HepG2 (cell line): ENCODE measurements around the gene PIGO. TPM values are rescaled to one million over a fixed set of nuclear protein-coding genes. Genes with fewer than 3 reads are reported as not detected.

Experiments used
- ARID3A ChIP-seq: IDR thresholded peaks from 2 replicates; pipeline ENCODE4 v1.6.1; 2012; ENCODE audit warnings: low read depth, low read length, improper control_type of control experiment
- ASH2L ChIP-seq: fragments of 300-600, 200-600 bp; sonication (generic); IDR thresholded peaks from 2 replicates; pipeline ENCODE4 v1.7.0; 2017; ENCODE audit warnings: low read depth, mild to moderate bottlenecking, moderate library complexity, mixed read lengths, low read length; ENCODE audit not compliant: insufficient read length
- CEBPG ChIP-seq: IDR thresholded peaks from 2 replicates; pipeline ENCODE4 v1.6.1; 2016
- CSRNP2 ChIP-seq: sonication (generic); formaldehyde crosslinking; conservative IDR thresholded peaks from 2 replicates; pipeline ENCODE4 v1.8.0; 2022; ENCODE audit warnings: low read depth, missing genetic modification reagents
- GABPB1 ChIP-seq: IDR thresholded peaks from 2 replicates; pipeline ENCODE4 v1.6.1; 2016; ENCODE audit warnings: mild to moderate bottlenecking, missing genetic modification reagents, moderate library complexity, missing compliant biosample characterization
- JUN ChIP-seq: sonication (generic); formaldehyde crosslinking; IDR thresholded peaks from 2 replicates; pipeline ENCODE4 v1.4.0; 2020; ENCODE audit warnings: mild to moderate bottlenecking, missing genetic modification reagents
- RCOR2 ChIP-seq: IDR thresholded peaks from 2 replicates; pipeline ENCODE4 v1.6.1; 2016; ENCODE audit warnings: missing biosample characterization, missing genetic modification reagents
- RELA ChIP-seq: sonication (generic); formaldehyde crosslinking; IDR thresholded peaks from 2 replicates; pipeline ENCODE4 v1.4.0; 2020; ENCODE audit warnings: missing genetic modification reagents
- TFAP4 ChIP-seq: sonication (generic); IDR thresholded peaks from 2 replicates; pipeline ENCODE4 v1.6.1; 2016; ENCODE audit warnings: low read depth, borderline replicate concordance
- TFDP2 ChIP-seq: sonication (generic); formaldehyde crosslinking; IDR thresholded peaks from 2 replicates; pipeline ENCODE4 v1.4.0; 2020; ENCODE audit warnings: missing genetic modification reagents
- ZNF34 ChIP-seq: sonication (generic); formaldehyde crosslinking; IDR thresholded peaks from 2 replicates; pipeline ENCODE4 v1.4.0; 2020; ENCODE audit warnings: mild to moderate bottlenecking, missing genetic modification reagents, borderline replicate concordance
- polyA plus RNA-seq, 8 experiments: library from polyadenylated mRNA; depleted of rRNA in 3 of 8; stranded (reverse) in 7 of 8; unstranded in 1 of 8; fragments of >200 nt; fragmentation: Illumina TruSeq in 4 of 8; extraction: Trizol in 4 of 8; gene quantifications; 2 replicates each; pipeline versions ENCODE4 v1.2.1 to v1.2.3, GENCODE V29; 2011 to 2016; ENCODE audit warnings: low read depth in 4 of 8, missing spikeins in 1 of 8, mixed read lengths in 1 of 8; ENCODE audit not compliant: insufficient read depth in 1 of 8
- total RNA-seq, 5 experiments: library from RNA; depleted of rRNA; stranded (reverse); fragments of >200 nt; fragmentation: Illumina TruSeq; extraction: Trizol; gene quantifications; 2 replicates each; pipeline ENCODE4 v1.2.3, GENCODE V29; 2016; ENCODE audit warnings: low read depth in 1 of 5
- TF ChIP-seq, protein P1 (sequence below): sonication (generic); formaldehyde crosslinking; IDR thresholded peaks from 2 replicates; pipeline ENCODE4 v1.4.0; 2020; ENCODE audit warnings: low read depth, mild to moderate bottlenecking, missing genetic modification reagents
- TF ChIP-seq, protein P2 (sequence below): sonication (generic); formaldehyde crosslinking; conservative IDR thresholded peaks from 2 replicates; pipeline ENCODE4 v1.4.0; 2020; ENCODE audit warnings: mild to moderate bottlenecking, missing genetic modification reagents, moderate library complexity

The PIGO gene
- total and polyA plus RNA-seq, 2 of the 13 experiments (the other 11 are each of a cell fraction or from before 2014, with no cell fraction given) = 20.5 to 26.2 TPM

DNA sequence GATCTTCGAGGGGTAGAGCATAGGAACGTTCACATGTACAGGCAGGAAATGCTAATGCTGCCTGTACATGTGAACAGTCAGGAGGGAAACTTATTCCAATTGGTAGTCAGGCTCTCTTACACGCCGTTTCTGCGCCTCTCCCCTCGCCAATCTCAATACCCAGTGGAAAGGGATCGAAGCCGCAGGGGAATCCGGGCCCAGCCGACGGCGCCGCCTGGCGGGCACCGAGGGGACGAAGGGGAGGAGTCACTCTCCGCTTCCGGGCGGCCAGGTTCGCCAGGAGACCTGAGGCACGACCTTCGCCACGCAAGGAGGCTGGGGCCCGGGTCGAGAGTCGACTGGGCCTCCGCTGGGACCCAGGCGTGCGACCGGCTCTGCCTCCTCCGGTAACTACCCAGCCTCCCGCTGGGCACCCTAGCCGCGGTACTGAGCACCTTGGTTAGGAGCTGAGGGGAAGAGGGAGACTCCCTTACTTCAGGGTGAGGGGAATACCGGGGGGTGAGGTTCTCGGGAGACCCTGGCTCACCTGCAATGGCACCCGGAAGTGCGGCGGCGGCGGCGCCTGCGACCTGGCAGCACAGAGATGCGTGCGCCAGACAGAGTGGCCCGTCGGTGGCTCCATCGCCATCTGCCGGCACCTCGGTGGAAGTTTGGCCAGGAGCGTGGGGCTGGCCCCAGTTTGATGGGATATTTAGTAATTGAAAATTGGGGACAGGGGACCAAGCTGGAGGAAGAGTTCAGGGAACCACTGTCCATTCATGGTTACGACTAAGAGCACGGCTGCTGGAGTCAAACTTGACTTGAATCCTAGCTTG, at the start of gene PIGO (continued):
- TF ChIP-seq TFAP4 (peak; percentile 66; the same call in 1 of the 2 replicates), TFDP2 (CRISPR knock-in tag) (peak; percentile 69), ZNF34 (CRISPR knock-in tag) (peak; percentile 96), ASH2L (peak; percentile 97), RELA (CRISPR knock-in tag) (peak; percentile 79; the same call in 1 of the 2 replicates), CSRNP2 (CRISPR knock-in tag) (no peak), ARID3A (no peak), RCOR2 (CRISPR knock-in tag) (no peak), CEBPG (CRISPR knock-in tag) (no peak), GABPB1 (CRISPR knock-in tag) (peak; percentile 97), JUN (CRISPR knock-in tag) (peak; percentile 82; the same call in 1 of the 2 replicates)
- TF ChIP-seq, protein P1, sequence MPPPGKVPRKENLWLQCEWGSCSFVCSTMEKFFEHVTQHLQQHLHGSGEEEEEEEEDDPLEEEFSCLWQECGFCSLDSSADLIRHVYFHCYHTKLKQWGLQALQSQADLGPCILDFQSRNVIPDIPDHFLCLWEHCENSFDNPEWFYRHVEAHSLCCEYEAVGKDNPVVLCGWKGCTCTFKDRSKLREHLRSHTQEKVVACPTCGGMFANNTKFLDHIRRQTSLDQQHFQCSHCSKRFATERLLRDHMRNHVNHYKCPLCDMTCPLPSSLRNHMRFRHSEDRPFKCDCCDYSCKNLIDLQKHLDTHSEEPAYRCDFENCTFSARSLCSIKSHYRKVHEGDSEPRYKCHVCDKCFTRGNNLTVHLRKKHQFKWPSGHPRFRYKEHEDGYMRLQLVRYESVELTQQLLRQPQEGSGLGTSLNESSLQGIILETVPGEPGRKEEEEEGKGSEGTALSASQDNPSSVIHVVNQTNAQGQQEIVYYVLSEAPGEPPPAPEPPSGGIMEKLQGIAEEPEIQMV (CRISPR knock-in tag) = peak; percentile 91; the same call in 1 of the 2 replicates
- TF ChIP-seq, protein P2, sequence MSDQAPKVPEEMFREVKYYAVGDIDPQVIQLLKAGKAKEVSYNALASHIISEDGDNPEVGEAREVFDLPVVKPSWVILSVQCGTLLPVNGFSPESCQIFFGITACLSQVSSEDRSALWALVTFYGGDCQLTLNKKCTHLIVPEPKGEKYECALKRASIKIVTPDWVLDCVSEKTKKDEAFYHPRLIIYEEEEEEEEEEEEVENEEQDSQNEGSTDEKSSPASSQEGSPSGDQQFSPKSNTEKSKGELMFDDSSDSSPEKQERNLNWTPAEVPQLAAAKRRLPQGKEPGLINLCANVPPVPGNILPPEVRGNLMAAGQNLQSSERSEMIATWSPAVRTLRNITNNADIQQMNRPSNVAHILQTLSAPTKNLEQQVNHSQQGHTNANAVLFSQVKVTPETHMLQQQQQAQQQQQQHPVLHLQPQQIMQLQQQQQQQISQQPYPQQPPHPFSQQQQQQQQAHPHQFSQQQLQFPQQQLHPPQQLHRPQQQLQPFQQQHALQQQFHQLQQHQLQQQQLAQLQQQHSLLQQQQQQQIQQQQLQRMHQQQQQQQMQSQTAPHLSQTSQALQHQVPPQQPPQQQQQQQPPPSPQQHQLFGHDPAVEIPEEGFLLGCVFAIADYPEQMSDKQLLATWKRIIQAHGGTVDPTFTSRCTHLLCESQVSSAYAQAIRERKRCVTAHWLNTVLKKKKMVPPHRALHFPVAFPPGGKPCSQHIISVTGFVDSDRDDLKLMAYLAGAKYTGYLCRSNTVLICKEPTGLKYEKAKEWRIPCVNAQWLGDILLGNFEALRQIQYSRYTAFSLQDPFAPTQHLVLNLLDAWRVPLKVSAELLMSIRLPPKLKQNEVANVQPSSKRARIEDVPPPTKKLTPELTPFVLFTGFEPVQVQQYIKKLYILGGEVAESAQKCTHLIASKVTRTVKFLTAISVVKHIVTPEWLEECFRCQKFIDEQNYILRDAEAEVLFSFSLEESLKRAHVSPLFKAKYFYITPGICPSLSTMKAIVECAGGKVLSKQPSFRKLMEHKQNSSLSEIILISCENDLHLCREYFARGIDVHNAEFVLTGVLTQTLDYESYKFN (CRISPR knock-in tag) = peak; percentile 71
